Measurements from ENCODE around the gene UBAP2L. TPM values are rescaled to one million over a fixed set of nuclear protein-coding genes. Genes with fewer than 3 reads are reported as not detected.

The UBAP2L gene
- total and polyA plus RNA-seq, 9 of the 15 experiments (the other 6 are each of a cell fraction or from before 2014, with no cell fraction given), result 75.0 to 245 (median 119) TPM

DNA sequence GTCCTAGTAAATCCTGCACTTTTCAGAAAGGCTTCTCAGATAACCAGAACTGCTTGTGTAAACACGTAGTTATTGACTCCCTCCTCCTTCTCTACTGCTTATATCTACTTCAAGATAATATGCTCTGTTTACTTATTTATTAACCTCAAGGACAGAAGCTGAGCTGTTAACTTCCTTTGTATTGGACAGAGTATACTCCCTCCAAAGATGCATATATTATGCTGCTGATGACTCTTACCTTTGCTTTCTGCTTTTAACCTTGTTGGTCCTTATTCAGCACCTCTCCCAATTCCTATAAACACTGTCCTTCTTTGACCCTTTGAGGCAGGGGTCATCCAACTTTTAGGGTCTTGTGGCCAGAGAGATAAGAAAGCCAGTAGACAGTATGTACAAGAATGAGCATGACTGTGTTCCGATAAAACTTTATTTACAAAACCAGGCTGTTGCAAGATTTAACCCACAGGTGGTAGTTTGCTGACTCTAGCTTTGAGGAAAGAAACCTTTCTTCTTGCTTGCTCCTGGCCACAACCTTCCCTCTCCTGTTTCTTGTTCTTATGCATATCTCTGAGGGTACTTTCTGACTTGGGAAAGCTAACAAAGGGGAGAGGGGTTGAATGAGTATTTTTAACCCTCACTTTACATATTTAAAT, 33.8 kb upstream of the UBAP2L start (continued):
- TF ChIP-seq ZFX (CRISPR knock-in tag; IDR thresholded peaks at IDR 0.05), result no peak
- TF ChIP-seq, protein P1, sequence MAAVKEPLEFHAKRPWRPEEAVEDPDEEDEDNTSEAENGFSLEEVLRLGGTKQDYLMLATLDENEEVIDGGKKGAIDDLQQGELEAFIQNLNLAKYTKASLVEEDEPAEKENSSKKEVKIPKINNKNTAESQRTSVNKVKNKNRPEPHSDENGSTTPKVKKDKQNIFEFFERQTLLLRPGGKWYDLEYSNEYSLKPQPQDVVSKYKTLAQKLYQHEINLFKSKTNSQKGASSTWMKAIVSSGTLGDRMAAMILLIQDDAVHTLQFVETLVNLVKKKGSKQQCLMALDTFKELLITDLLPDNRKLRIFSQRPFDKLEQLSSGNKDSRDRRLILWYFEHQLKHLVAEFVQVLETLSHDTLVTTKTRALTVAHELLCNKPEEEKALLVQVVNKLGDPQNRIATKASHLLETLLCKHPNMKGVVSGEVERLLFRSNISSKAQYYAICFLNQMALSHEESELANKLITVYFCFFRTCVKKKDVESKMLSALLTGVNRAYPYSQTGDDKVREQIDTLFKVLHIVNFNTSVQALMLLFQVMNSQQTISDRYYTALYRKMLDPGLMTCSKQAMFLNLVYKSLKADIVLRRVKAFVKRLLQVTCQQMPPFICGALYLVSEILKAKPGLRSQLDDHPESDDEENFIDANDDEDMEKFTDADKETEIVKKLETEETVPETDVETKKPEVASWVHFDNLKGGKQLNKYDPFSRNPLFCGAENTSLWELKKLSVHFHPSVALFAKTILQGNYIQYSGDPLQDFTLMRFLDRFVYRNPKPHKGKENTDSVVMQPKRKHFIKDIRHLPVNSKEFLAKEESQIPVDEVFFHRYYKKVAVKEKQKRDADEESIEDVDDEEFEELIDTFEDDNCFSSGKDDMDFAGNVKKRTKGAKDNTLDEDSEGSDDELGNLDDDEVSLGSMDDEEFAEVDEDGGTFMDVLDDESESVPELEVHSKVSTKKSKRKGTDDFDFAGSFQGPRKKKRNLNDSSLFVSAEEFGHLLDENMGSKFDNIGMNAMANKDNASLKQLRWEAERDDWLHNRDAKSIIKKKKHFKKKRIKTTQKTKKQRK (IDR thresholded peaks at IDR 0.05; ENCODE audit: borderline replicate concordance, low read depth, low read length), result no peak
- TF ChIP-seq, protein P2, sequence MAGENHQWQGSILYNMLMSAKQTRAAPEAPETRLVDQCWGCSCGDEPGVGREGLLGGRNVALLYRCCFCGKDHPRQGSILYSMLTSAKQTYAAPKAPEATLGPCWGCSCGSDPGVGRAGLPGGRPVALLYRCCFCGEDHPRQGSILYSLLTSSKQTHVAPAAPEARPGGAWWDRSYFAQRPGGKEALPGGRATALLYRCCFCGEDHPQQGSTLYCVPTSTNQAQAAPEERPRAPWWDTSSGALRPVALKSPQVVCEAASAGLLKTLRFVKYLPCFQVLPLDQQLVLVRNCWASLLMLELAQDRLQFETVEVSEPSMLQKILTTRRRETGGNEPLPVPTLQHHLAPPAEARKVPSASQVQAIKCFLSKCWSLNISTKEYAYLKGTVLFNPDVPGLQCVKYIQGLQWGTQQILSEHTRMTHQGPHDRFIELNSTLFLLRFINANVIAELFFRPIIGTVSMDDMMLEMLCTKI (IDR thresholded peaks at IDR 0.05; ENCODE audit: partially characterized antibody), result no peak
- no peak for TF ChIP-seq TBP (optimal IDR thresholded peaks at IDR 0.05; ENCODE audit: low read depth, low read length)
- peak; percentile 98 to 99 for TF ChIP-seq FOXA3 (CRISPR knock-in tag; conservative IDR thresholded peaks at IDR 0.05 in 1 of 2, IDR thresholded peaks at IDR 0.05 in 1 of 2)
- no peak for TF ChIP-seq SNIP1 (IDR thresholded peaks at IDR 0.05; ENCODE audit: low read depth)
- TF ChIP-seq, protein P3, sequence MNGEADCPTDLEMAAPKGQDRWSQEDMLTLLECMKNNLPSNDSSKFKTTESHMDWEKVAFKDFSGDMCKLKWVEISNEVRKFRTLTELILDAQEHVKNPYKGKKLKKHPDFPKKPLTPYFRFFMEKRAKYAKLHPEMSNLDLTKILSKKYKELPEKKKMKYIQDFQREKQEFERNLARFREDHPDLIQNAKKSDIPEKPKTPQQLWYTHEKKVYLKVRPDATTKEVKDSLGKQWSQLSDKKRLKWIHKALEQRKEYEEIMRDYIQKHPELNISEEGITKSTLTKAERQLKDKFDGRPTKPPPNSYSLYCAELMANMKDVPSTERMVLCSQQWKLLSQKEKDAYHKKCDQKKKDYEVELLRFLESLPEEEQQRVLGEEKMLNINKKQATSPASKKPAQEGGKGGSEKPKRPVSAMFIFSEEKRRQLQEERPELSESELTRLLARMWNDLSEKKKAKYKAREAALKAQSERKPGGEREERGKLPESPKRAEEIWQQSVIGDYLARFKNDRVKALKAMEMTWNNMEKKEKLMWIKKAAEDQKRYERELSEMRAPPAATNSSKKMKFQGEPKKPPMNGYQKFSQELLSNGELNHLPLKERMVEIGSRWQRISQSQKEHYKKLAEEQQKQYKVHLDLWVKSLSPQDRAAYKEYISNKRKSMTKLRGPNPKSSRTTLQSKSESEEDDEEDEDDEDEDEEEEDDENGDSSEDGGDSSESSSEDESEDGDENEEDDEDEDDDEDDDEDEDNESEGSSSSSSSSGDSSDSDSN (IDR thresholded peaks at IDR 0.05; ENCODE audit: borderline replicate concordance in 1 of 2, low read depth in 2 of 2, low read length in 2 of 2), result no peak
- no peak for TF ChIP-seq MCM5 (IDR thresholded peaks at IDR 0.05; ENCODE audit: low read depth)
- TF ChIP-seq HIVEP1 (CRISPR knock-in tag; IDR thresholded peaks at IDR 0.05), result no peak
- TF ChIP-seq ZNF589 (CRISPR knock-in tag; IDR thresholded peaks at IDR 0.05; ENCODE audit: low read depth), result no peak
- TF ChIP-seq HNRNPH1 (optimal IDR thresholded peaks at IDR 0.05; ENCODE audit: low read depth, low read length), result no peak
- no peak for TF ChIP-seq KDM4B (IDR thresholded peaks at IDR 0.05; ENCODE audit: borderline replicate concordance in 2 of 2, low read depth in 1 of 2)
- no peak for TF ChIP-seq CCAR2 (IDR thresholded peaks at IDR 0.05; ENCODE audit: low read depth, low read length)
- peak; percentile 66 for TF ChIP-seq NFIC (IDR thresholded peaks at IDR 0.05)
- TF ChIP-seq, protein P4, sequence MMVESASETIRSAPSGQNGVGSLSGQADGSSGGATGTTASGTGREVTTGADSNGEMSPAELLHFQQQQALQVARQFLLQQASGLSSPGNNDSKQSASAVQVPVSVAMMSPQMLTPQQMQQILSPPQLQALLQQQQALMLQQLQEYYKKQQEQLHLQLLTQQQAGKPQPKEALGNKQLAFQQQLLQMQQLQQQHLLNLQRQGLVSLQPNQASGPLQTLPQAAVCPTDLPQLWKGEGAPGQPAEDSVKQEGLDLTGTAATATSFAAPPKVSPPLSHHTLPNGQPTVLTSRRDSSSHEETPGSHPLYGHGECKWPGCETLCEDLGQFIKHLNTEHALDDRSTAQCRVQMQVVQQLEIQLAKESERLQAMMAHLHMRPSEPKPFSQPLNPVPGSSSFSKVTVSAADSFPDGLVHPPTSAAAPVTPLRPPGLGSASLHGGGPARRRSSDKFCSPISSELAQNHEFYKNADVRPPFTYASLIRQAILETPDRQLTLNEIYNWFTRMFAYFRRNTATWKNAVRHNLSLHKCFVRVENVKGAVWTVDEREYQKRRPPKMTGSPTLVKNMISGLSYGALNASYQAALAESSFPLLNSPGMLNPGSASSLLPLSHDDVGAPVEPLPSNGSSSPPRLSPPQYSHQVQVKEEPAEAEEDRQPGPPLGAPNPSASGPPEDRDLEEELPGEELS (CRISPR knock-in tag; IDR thresholded peaks at IDR 0.05; ENCODE audit: borderline replicate concordance), result no peak
- TF ChIP-seq SREBF2 (CRISPR knock-in tag; IDR thresholded peaks at IDR 0.05), result no peak
- TF ChIP-seq ZBED1 (IDR thresholded peaks at IDR 0.05), result no peak
- no peak for TF ChIP-seq ELF1 (tag; IDR thresholded peaks at IDR 0.05)
